CD4-positive, alpha-beta memory T cell (primary cell): Measurements from ENCODE around the gene DCTD. TPM values are rescaled to one million over a fixed set of nuclear protein-coding genes. Genes with fewer than 3 reads are reported as not detected.

Experiments
- CTCF ChIA-PET: fragments of 350-600 bp; sonication (Branson Sonifier 250); formaldehyde crosslinking; loops from one replicate; lab custom pipeline; 2021; ENCODE audit warnings: inconsistent platforms; ENCODE audit not compliant: partially characterized antibody; lab: Charles Lee
- POLR2A ChIA-PET: fragments of 350-600 bp; sonication (Branson Sonifier 250); formaldehyde crosslinking; loops from one replicate; lab custom pipeline; 2021; ENCODE audit not compliant: partially characterized antibody; lab: Charles Lee
- DNase-seq, 5 donors: peaks; one replicate each; pipeline versions ENCODE4 v3.0.0 to v3.0.0-alpha.2; 2020 to 2022; ENCODE audit warnings: mixed read lengths in 1 of 5
- H3K27ac ChIP-seq: one replicate; pipeline ENCODE4 v1.7.0; 2013; ENCODE audit warnings: low read depth, low read length
- H3K27me3 ChIP-seq: 2 replicates; pipeline ENCODE4 v1.7.0; 2013; ENCODE audit warnings: mild to moderate bottlenecking, low read length, moderate library complexity; ENCODE audit not compliant: insufficient read depth
- H3K36me3 ChIP-seq: 2 replicates; pipeline ENCODE4 v1.7.0; 2013; ENCODE audit warnings: mild to moderate bottlenecking, low read length, moderate library complexity; ENCODE audit not compliant: insufficient read depth
- H3K4me1 ChIP-seq: 2 replicates; pipeline ENCODE4 v1.7.0; 2013; ENCODE audit warnings: mild to moderate bottlenecking, low read length, moderate library complexity; ENCODE audit not compliant: insufficient read depth
- H3K4me3 ChIP-seq, 2 donors: one replicate each; pipeline ENCODE4 v1.7.0; 2013; ENCODE audit warnings: low read length in 2 of 2, mild to moderate bottlenecking in 1 of 2
- H3K9me3 ChIP-seq, 2 donors: one replicate each; pipeline ENCODE4 v1.7.0; 2013; ENCODE audit warnings: low read length in 2 of 2, control low read depth in 1 of 2; ENCODE audit not compliant: control insufficient read depth in 1 of 2
- H3K27ac Mint-ChIP-seq, 7 donors: one replicate each; pipeline ENCODE4 v1.8.0; 2020 to 2021; ENCODE audit warnings: mixed read lengths in 7 of 7, mild to moderate bottlenecking in 6 of 7, inconsistent platforms in 3 of 7, moderate library complexity in 3 of 7
- H3K27me3 Mint-ChIP-seq, 2 donors: one replicate each; pipeline ENCODE4 v1.8.0; 2020 to 2021; ENCODE audit warnings: mixed read lengths in 2 of 2
- H3K36me3 Mint-ChIP-seq, 2 donors: one replicate each; pipeline ENCODE4 v1.8.0; 2020 to 2021; ENCODE audit warnings: mixed read lengths in 2 of 2, inconsistent platforms in 1 of 2, mild to moderate bottlenecking in 1 of 2
- H3K4me1 Mint-ChIP-seq, 4 donors: one replicate each; pipeline ENCODE4 v1.8.0; 2020 to 2021; ENCODE audit warnings: mixed read lengths in 4 of 4, mild to moderate bottlenecking in 1 of 4
- H3K4me3 Mint-ChIP-seq, 8 donors: one replicate each; pipeline ENCODE4 v1.8.0; 2020 to 2021; ENCODE audit warnings: mixed read lengths in 8 of 8, mild to moderate bottlenecking in 7 of 8, moderate library complexity in 6 of 8, inconsistent platforms in 3 of 8
- H3K9me3 Mint-ChIP-seq, 8 donors: one replicate each; pipeline ENCODE4 v1.8.0; 2020 to 2021; ENCODE audit warnings: mixed read lengths in 8 of 8, mild to moderate bottlenecking in 5 of 8, inconsistent platforms in 3 of 8, moderate library complexity in 1 of 8
- intact Hi-C: fragments of 100-400 bp; cut with micrococcal nuclease; formaldehyde crosslinking; loops from one replicate; pipeline ENCODE4 v1.15.1; 2023
- polyA plus RNA-seq, 2 donors: library from polyadenylated mRNA; unstranded; fragments of 300-500 nt; fragmentation: Illumina TruSeq; gene quantifications; one replicate each; pipeline ENCODE4 v1.2.3, GENCODE V29; 2021
- total RNA-seq, 2 experiments: library from RNA; stranded (reverse); gene quantifications; one replicate each; pipeline ENCODE4 v1.2.3, GENCODE V29; 2021

The DCTD gene
- total and polyA plus RNA-seq, 4 experiments from 2014 or later, result 66.6 to 119 (median 77.2) TPM

DNA sequence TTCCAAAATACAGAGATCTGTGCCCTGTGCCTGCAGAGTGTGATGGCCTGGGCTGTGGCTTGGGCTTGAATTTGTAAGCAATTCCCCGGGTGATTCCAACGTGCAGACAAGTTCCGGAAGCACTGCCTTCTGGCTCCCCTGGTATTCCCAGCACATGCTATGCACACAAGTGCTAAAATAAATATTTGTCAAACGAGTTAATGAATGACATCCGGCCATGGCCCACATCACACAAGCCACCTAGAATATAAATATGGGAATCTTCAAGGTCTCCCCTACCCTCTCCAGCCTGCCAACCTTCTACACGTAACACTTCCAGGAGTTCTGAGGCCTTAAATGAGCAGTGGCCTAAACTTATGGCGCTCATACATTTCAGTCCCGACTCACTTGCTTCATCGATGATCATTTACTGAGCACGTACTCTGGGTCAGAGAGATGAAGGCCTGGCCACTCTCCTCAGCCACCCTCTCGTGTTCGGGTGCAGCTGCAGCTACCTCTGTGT, 21.3 kb downstream of the DCTD start:
- ChIA-PET POLR2A (no interaction called here), CTCF (no interaction called here)
- no peaks in the 10 kb centered on the region for H3K4me1 ChIP-seq
- intact Hi-C loops, result no loop called here
- Mint-ChIP-seq H3K4me1 (no peaks in the 10 kb centered on the region), H3K9me3 (no peaks in the 10 kb centered on the region), H3K4me3 (no peak overlapping the region), H3K36me3 (peaks cover 72 to 92% of the 10 kb centered on the region in 2 donors), H3K27ac (peak overlapping the region in 1 of 7 donors; percentile 71), H3K27me3 (no peaks in the 10 kb centered on the region)
- H3K4me3 ChIP-seq, result no peak overlapping the region
- no peak for DNase-seq
- no peak overlapping the region for H3K27ac ChIP-seq
- H3K9me3 ChIP-seq, result no peaks in the 10 kb centered on the region
- H3K36me3 ChIP-seq, result peaks cover 47% of the 10 kb centered on the region
- no peaks in the 10 kb centered on the region for H3K27me3 ChIP-seq

DNA sequence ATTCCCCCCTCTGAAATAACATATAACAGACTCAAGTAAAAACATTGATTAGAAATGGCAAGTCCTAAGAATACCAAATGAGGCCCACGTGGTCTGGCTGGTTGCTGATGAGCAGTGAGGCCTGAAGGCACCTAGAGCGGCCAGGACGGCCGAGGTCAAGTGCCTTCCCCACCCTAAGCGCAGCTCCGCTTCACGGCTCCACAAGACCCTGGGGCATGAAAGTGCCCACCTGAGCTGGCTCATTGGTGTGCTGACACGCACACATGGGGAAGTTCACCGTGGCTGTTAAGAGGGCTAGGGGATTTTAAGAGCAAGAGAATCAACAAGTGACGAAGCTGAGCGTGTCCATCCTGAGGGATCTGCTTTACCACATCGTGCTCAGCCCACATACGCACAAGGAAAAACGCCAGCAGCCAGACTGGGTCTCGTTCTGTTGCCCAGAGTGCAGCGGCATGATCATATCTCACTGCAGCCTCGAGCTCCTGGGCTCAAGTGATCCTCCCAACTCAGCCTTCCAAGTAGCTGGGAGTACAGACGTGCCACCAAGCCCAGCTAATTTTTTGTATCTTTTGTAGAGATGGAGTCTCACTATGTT, 22.4 kb downstream of the DCTD start:
- no peak overlapping the region for H3K4me3 Mint-ChIP-seq
- Histone ChIP-seq H3K27ac (no peak overlapping the region), H3K9me3 (no peaks in the 10 kb centered on the region), H3K4me3 (no peak overlapping the region), H3K36me3 (peaks cover 57% of the 10 kb centered on the region), H3K4me1 (no peaks in the 10 kb centered on the region), H3K27me3 (no peaks in the 10 kb centered on the region)
- no peak for DNase-seq
- peaks cover 73 to 91% of the 10 kb centered on the region in 2 donors for H3K36me3 Mint-ChIP-seq
- H3K27ac Mint-ChIP-seq, result no peak overlapping the region
- no peaks in the 10 kb centered on the region for H3K9me3 Mint-ChIP-seq
- intact Hi-C loops, result no loop called here
- ChIA-PET CTCF (interaction anchor here (1.3 to 1.9 kb wide), 3 partner anchors 10 to 44 kb away, joined by 4 to 5 read pairs (median 5); no protein-coding TSS in a partner anchor), POLR2A (no interaction called here)
- H3K4me1 Mint-ChIP-seq, result no peaks in the 10 kb centered on the region
- no peaks in the 10 kb centered on the region for H3K27me3 Mint-ChIP-seq

DNA sequence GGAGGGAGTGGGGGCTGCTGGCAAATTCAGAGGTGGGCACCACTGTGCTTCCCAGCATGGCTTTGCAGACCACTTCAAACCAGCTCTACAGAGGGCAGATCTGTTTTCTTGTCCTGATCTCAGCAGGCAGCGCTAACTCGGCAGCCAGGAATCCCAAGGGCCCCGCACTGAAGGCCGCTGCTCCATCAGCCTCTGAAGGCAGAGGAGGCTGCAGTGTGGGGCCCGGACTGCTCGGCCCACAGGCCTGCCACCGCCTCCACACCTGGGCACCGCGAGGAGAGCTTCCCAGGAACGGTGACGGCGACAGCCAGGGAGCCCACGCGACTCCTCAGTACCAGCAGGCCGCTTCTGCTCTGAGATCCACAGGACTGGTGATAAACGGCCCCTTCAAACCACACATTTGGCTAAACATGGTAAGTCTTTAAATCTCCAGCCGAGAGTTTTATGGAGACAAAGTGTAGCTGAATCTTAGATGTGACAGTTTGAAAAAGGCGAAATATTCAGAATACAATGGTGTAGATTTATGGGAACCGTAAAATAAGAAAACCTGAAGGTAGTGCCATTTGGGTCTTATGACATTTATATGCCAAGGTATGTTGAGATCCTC, 23.6 kb downstream of the DCTD start:
- H3K36me3 ChIP-seq, result peaks cover 52% of the 10 kb centered on the region

DNA sequence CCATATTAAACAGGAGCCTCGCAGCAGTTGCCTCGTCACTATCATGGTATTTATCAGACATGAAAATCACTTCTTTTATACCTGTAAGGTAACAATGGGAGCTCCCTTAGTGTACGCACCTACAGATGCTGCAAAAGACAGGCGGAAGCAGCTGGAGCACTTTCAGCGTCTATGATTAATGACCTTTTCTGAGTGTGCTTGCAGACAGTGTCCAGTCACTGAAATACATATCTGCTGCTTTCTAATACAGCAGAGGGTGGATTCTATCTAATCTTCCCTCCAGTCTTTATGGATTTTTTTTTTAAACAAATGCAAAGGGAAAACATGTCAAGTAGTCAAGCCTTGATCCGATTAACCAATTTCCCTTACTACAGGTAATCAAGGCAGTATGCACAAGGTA, 24.1 kb downstream of the DCTD start:
- no peaks in the 10 kb centered on the region for H3K4me1 Mint-ChIP-seq
- CTCF ChIA-PET, result interaction anchor here (1.2 to 1.9 kb wide), 2 partner anchors 10 to 45 kb away, joined by 4 to 5 read pairs; no protein-coding TSS in a partner anchor
- Histone ChIP-seq H3K4me1 (no peaks in the 10 kb centered on the region), H3K27me3 (no peaks in the 10 kb centered on the region), H3K9me3 (no peaks in the 10 kb centered on the region), H3K36me3 (peaks cover 52% of the 10 kb centered on the region), H3K27ac (no peak overlapping the region), H3K4me3 (no peak overlapping the region)
- intact Hi-C loops, result no loop called here
- no peaks in the 10 kb centered on the region for H3K27me3 Mint-ChIP-seq
- no peak overlapping the region for H3K27ac Mint-ChIP-seq
- H3K9me3 Mint-ChIP-seq, result no peaks in the 10 kb centered on the region
- DNase-seq, result no peak
- H3K4me3 Mint-ChIP-seq, result no peak overlapping the region
- POLR2A ChIA-PET, result no interaction called here
- H3K36me3 Mint-ChIP-seq, result peaks cover 81 to 93% of the 10 kb centered on the region in 2 donors

More for the DNA sequence above, 23.6 kb downstream of the DCTD start:
- no peaks in the 10 kb centered on the region for H3K4me1 Mint-ChIP-seq
- intact Hi-C loops, result no loop called here
- H3K27ac Mint-ChIP-seq, result no peak overlapping the region
- ChIA-PET CTCF (interaction anchor here (1.7 to 1.9 kb wide), 2 partner anchors 11 to 45 kb away, joined by 5 read pairs; no protein-coding TSS in a partner anchor), POLR2A (no interaction called here)
- Histone ChIP-seq H3K4me3 (no peak overlapping the region), H3K27me3 (no peaks in the 10 kb centered on the region), H3K9me3 (no peaks in the 10 kb centered on the region), H3K4me1 (no peaks in the 10 kb centered on the region), H3K27ac (no peak overlapping the region)
- H3K9me3 Mint-ChIP-seq, result no peaks in the 10 kb centered on the region
- H3K36me3 Mint-ChIP-seq, result peaks cover 81 to 93% of the 10 kb centered on the region in 2 donors
- no peak for DNase-seq
- H3K27me3 Mint-ChIP-seq, result no peaks in the 10 kb centered on the region
- H3K4me3 Mint-ChIP-seq, result no peak overlapping the region

DNA sequence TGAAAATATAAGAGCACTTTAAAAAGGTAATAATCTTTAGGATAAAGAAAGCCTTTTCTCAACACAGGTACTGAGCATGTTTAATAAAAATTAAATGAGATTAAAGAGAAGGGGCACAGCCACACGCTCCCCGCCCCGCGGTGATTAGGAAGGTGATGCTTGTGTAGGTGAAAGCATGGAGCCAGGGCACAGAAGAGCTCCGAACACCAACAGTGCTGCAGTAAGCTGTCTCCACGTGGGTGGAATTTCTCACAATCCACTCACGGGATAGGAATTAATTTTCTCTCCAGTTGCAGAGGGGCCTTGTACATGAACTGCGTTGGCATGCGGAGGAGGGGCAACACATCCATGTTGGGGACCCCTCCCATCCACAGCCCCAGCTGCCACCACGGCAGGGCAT, 27.0 kb downstream of the DCTD start:
- Mint-ChIP-seq H3K27ac (no peak overlapping the region), H3K27me3 (no peaks in the 10 kb centered on the region), H3K36me3 (peaks cover 86 to 95% of the 10 kb centered on the region in 2 donors), H3K4me1 (peaks cover 0 to 3% (median 0%) of the 10 kb centered on the region in 4 donors), H3K9me3 (peaks cover 0 to 16% (median 6%) of the 10 kb centered on the region in 8 donors), H3K4me3 (no peak overlapping the region)
- Histone ChIP-seq H3K9me3 (peaks cover 0 to 2% of the 10 kb centered on the region in 2 donors), H3K4me1 (no peaks in the 10 kb centered on the region), H3K36me3 (peaks cover 43% of the 10 kb centered on the region), H3K4me3 (no peak overlapping the region), H3K27ac (no peak overlapping the region), H3K27me3 (no peaks in the 10 kb centered on the region)
- intact Hi-C loops, result no loop called here
- no peak for DNase-seq
- POLR2A ChIA-PET, result no interaction called here
- CTCF ChIA-PET, result no interaction called here

DNA sequence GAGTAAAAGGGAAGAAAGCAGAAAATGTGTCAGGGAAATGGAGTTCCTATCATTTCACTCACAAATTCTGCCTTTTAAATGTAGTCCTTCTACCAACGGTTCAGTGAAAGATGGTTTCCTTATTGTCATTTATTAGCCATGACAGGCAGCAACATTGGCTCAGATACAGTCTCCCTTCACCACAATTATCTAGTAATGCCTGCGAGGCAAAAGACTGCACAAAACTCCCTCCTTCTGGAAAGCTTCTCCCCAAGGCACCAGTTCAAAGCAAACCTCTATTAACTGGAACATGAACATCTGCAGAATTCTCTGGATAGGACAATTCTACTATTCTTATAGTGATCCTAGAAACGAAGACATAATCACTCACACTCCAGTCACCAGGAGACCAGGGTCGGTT, 28.3 kb downstream of the DCTD start:
- Histone ChIP-seq H3K36me3 (peaks cover 33% of the 10 kb centered on the region), H3K27me3 (no peaks in the 10 kb centered on the region), H3K4me3 (no peak overlapping the region), H3K9me3 (peaks cover 0 to 8% of the 10 kb centered on the region in 2 donors), H3K27ac (no peak overlapping the region), H3K4me1 (no peaks in the 10 kb centered on the region)
- Mint-ChIP-seq H3K27ac (no peak overlapping the region), H3K4me3 (no peak overlapping the region), H3K36me3 (peaks cover 86 to 93% of the 10 kb centered on the region in 2 donors), H3K9me3 (peaks cover 0 to 22% (median 13%) of the 10 kb centered on the region in 8 donors), H3K27me3 (no peaks in the 10 kb centered on the region), H3K4me1 (peaks cover 0 to 3% (median 0%) of the 10 kb centered on the region in 4 donors)
- no peak for DNase-seq
- intact Hi-C loops, result no loop called here
- CTCF ChIA-PET, result no interaction called here
- POLR2A ChIA-PET, result no interaction called here

DNA sequence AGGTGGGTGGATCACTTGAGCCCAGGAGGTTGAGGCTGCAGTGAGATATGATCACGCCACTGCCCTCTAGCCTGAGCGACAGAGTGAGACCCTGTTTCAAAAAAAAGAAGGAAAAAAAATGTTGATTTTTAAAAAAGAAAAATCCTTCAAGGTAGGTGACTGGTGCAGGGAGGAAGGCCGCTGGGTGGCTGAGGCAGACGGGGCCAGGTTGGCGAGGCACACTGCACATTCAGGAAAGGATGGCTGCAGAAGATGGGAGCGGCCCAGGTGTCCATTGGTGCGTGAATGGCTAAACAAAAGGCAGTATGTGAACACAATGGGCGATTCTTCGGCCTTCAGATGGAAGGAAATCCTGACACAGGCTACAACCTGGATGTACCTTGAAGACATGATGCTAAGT, 30.4 kb downstream of the DCTD start:
- Histone ChIP-seq H3K27ac (no peak overlapping the region), H3K27me3 (no peaks in the 10 kb centered on the region), H3K9me3 (peaks cover 0 to 8% of the 10 kb centered on the region in 2 donors), H3K4me3 (no peak overlapping the region), H3K36me3 (peaks cover 24% of the 10 kb centered on the region), H3K4me1 (no peaks in the 10 kb centered on the region)
- Mint-ChIP-seq H3K27ac (no peak overlapping the region), H3K27me3 (no peaks in the 10 kb centered on the region), H3K36me3 (peaks cover 89 to 96% of the 10 kb centered on the region in 2 donors), H3K4me1 (peaks cover 0 to 3% (median 0%) of the 10 kb centered on the region in 4 donors), H3K4me3 (no peak overlapping the region), H3K9me3 (peaks cover 0 to 22% (median 14%) of the 10 kb centered on the region in 8 donors)
- ChIA-PET CTCF (no interaction called here), POLR2A (no interaction called here)
- DNase-seq, result no peak
- intact Hi-C loops, result no loop called here
